ENCODE measurements around the gene SBNO2.

Gene SBNO2

DNA sequence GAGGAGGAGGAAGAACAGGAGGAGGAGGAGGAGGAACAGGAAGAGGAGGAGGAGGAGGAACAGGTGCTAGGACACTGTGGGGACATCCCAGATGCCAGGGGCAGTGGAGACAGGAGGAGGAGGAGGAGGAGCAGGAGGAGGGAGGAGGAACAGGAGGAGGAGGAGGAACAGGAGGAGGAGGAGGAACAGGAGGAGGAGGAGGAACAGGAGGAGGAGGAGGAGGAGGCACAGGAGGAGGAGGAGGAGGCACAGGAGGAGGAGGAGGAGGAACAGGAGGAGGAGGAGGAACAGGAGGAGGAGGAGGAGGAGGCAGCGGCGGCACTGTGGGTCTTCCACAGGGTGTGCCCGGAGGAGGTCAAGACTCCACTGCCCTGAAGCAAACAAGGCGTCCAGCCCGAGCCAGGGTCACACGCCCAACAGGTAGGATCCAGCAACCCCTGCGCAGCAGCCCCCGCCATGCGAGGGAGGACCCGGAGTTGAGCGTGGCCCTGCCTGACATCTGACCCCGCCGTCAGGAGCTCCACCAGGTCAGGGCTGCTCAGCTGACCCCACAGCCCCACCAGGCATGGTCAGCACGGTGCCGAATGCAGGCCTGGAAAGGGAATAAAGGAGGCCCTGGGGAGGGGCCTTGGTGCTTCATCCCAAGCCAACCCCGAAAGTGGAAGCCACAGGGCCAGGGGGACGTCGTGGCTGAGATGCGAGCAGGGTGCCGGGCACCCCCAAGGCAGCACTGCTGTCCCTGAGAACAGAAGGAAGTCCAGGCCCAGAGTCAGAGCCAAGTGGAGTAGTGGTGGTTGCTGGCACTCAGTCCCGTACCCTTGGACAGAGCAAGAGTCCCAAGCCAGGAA lies 9.2 kb downstream of the SBNO2 start:
- no peaks in the 10 kb centered on the region for H3K9me3 ChIP-seq (ENCODE audit: control insufficient read depth, insufficient read depth, low read depth, low read length)
- H3K27me3 ChIP-seq (ENCODE audit: control insufficient read depth, insufficient read depth, low read length): no peaks in the 10 kb centered on the region
- H3K27ac ChIP-seq (ENCODE audit: low read depth, low read length): no peak overlapping the region
- no peak overlapping the region for H3K9ac ChIP-seq (ENCODE audit: low read length)
- H3K4me1 ChIP-seq (ENCODE audit: control insufficient read depth, insufficient read depth, low read length): peaks cover 33% of the 10 kb centered on the region
- no peak overlapping the region for H3K4me3 ChIP-seq (ENCODE audit: low read depth, low read length)
- no peaks in the 10 kb centered on the region for H3K36me3 ChIP-seq (ENCODE audit: control insufficient read depth, insufficient read depth, low read length)

DNA sequence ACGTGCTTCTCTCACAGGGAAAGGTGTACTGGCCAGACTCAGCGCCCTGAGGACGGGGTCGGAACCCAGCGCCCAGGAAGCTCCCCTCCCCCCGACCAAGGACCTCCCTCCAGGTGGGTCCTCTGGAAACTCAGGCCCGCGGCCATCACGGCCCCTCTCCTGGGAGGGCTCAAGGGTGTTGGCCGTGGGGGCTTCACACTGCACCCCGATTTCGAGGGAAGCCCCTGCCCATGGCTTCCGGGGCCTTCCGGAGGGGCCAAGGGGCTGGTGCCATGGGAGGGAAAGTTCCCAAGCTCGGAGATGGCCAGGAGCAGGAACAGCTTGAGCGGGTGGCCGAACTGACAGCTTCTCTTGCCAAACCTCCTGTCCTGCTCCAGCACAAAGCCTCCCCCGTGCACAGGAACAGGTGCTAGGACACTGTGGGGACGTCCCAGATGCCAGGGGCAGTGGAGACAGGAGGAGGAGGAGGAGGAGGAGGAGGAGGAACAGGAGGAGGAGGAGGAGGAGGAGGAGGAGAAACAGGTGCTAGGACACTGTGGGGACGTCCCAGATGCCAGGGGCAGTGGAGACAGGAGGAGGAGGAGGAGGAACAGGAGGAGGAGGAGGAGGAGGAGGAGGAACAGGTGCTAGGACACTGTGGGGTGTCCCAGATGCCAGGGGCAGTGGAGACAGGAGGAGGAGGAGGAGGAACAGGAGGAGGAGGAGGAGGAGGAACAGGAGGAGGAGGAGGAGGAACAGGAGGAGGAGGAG lies 10.0 kb downstream of the SBNO2 start:
- Histone ChIP-seq H3K9me3 (ENCODE audit: control insufficient read depth, insufficient read depth, low read depth, low read length) (no peaks in the 10 kb centered on the region), H3K27ac (ENCODE audit: low read depth, low read length) (no peak overlapping the region), H3K9ac (ENCODE audit: low read length) (no peak overlapping the region), H3K27me3 (ENCODE audit: control insufficient read depth, insufficient read depth, low read length) (no peaks in the 10 kb centered on the region), H3K36me3 (ENCODE audit: control insufficient read depth, insufficient read depth, low read length) (no peaks in the 10 kb centered on the region), H3K4me3 (ENCODE audit: low read depth, low read length) (no peak overlapping the region), H3K4me1 (ENCODE audit: control insufficient read depth, insufficient read depth, low read length) (peaks cover 25% of the 10 kb centered on the region)

DNA sequence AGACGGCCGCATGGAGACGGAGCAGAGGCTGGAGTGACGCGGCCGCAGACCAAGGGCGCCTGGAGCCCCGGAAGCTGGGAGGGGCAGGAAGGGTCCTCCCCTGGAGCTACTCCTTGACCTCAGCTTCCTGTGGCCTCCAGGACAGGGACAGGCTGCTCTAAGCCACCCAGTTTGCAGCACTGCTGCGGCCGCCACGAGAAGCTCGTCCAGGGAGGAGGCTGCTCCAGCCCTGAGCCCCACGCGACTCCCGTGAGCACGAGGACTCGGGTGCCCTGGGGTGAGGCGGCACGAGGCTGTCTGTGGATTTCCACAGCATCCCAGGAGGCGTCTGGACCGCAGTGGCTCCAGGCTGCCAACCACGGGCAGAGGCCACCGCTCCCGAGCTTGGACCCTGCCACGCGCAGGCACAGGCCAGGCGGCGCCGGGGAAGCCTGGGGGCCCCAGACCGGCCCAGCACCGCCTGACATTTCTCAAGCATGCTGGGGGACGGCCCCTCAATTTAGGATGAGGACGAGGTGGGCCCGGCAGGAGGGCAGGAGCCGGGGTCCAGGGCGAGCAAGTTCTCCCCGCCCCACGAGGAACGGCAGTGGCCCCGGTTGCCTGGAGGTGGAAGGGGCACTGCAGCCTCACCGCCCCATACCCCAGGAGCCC lies 10.7 kb downstream of the SBNO2 start:
- Histone ChIP-seq H3K27me3 (ENCODE audit: control insufficient read depth, insufficient read depth, low read length) (no peaks in the 10 kb centered on the region), H3K4me3 (ENCODE audit: low read depth, low read length) (no peak overlapping the region), H3K36me3 (ENCODE audit: control insufficient read depth, insufficient read depth, low read length) (no peaks in the 10 kb centered on the region), H3K4me1 (ENCODE audit: control insufficient read depth, insufficient read depth, low read length) (peaks cover 18% of the 10 kb centered on the region; the same call in 1 of the 2 replicates), H3K27ac (ENCODE audit: low read depth, low read length) (no peak overlapping the region), H3K9ac (ENCODE audit: low read length) (no peak overlapping the region), H3K9me3 (ENCODE audit: control insufficient read depth, insufficient read depth, low read depth, low read length) (no peaks in the 10 kb centered on the region)

DNA sequence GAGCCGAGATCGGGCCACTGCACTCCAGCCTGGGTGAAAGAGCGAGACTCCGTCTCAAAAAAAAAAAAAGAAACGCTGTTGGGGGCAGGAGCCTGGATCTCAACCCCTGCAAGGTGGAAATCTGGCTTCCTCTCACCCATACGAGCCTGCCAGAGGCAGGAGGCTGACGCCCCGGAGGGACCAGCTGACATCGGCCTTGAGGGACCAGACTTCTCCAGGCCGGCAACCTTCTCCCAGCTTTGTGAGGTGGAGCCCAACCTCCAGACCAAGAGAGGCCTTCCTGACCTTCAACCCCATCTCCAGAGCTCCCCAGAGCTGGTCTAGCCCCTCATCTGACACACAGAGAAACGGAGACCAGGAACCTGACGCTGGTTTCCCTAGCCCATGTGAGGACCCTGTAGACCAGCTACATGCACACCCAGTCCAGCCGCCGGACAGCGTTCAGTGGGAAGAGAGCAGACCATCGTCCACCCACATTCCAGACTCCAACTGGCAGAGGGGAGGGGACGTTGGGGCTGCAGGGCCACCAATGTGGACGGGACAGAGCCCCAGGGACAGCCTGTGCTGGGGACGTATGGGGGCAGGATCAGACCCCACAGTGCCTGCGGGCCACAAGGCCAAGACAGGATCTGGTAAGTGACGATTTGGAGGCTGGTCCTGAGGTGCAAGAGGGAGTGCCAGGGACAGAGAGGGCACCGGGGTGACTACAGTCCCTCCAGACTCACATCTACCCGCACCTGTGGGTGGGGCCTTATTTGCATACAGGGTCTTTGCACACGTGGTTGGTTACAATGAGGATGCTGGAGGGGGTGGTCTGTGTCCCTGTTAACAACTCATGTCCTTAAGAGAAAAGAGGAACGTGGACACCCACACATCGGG lies 11.4 kb downstream of the SBNO2 start:
- no peaks in the 10 kb centered on the region for H3K9me3 ChIP-seq (ENCODE audit: control insufficient read depth, insufficient read depth, low read depth, low read length)
- no peak overlapping the region for H3K4me3 ChIP-seq (ENCODE audit: low read depth, low read length)
- H3K4me1 ChIP-seq (ENCODE audit: control insufficient read depth, insufficient read depth, low read length): peaks cover 15% of the 10 kb centered on the region; the same call in 1 of the 2 replicates
- H3K9ac ChIP-seq (ENCODE audit: low read length): no peak overlapping the region
- no peak overlapping the region for H3K27ac ChIP-seq (ENCODE audit: low read depth, low read length)
- H3K27me3 ChIP-seq (ENCODE audit: control insufficient read depth, insufficient read depth, low read length): no peaks in the 10 kb centered on the region
- no peaks in the 10 kb centered on the region; the same call in 1 of the 2 replicates for H3K36me3 ChIP-seq (ENCODE audit: control insufficient read depth, insufficient read depth, low read length)

DNA sequence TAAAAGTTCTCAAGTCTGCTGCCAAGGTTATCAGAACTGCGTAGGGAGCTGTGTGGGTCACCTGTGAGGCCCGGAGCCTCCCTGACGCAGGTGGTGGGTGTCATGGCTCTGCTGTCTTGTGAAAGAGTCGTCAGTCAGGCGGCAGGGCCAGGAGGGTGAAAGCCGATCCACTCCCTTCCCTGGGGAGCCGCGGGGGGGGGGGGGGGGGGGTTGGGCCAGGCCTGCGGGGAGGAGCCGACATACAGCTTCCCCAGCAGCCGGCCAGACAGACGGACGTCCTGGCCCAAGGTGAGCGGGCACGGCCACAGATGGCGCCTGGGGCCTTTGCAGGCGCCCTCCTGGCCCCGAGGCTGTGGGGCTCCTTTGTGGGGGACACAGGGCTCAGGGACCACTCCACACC lies 12.4 kb downstream of the SBNO2 start:
- no peak overlapping the region for H3K27ac ChIP-seq (ENCODE audit: low read depth, low read length)
- no peak overlapping the region for H3K4me3 ChIP-seq (ENCODE audit: low read depth, low read length)
- H3K36me3 ChIP-seq (ENCODE audit: control insufficient read depth, insufficient read depth, low read length): no peaks in the 10 kb centered on the region; the same call in 1 of the 2 replicates
- H3K9ac ChIP-seq (ENCODE audit: low read length): no peak overlapping the region
- H3K27me3 ChIP-seq (ENCODE audit: control insufficient read depth, insufficient read depth, low read length): no peaks in the 10 kb centered on the region
- H3K9me3 ChIP-seq (ENCODE audit: control insufficient read depth, insufficient read depth, low read depth, low read length): no peaks in the 10 kb centered on the region
- H3K4me1 ChIP-seq (ENCODE audit: control insufficient read depth, insufficient read depth, low read length): peaks cover 6% of the 10 kb centered on the region; the same call in 1 of the 2 replicates

DNA sequence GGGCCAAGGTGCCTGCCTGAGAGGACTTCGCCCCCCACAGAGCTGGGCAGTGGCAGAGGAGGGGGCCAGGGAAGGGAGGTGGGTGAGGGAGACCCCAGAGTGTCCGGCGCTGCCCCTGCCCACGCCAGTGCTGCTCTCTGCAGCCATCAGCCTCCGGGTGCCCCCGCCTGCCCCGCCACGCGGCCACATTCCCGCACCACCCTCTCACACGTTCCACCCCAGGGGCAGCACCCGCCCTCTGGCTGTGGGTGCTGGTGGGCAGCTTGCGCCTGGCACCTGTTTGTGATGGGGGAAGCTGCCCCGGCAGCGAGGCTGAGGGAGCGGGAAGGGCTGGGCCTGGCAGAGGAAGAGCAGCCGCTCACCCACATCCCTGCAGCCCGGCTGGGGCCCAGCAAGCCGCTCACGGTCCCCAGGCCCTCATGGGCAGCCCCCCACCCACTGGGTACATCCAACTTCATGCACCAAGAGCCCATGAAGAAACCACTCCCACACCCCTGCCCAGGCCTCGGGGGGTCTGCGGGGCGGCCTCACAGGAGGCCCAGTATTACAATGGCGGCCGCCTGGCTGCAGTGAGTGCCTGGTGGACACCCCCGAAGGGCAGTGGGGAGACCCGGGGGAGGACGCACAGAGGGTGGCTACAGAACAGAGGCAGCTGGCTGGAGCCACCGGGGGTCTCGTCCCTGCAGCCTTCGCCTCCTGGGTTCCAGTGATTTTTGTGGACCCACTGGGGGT lies 14.0 kb downstream of the SBNO2 start:
- Histone ChIP-seq H3K27me3 (ENCODE audit: control insufficient read depth, insufficient read depth, low read length) (no peaks in the 10 kb centered on the region), H3K4me3 (ENCODE audit: low read depth, low read length) (no peak overlapping the region), H3K4me1 (ENCODE audit: control insufficient read depth, insufficient read depth, low read length) (peaks cover 3% of the 10 kb centered on the region; the same call in 1 of the 2 replicates), H3K36me3 (ENCODE audit: control insufficient read depth, insufficient read depth, low read length) (no peaks in the 10 kb centered on the region; the same call in 1 of the 2 replicates), H3K9me3 (ENCODE audit: control insufficient read depth, insufficient read depth, low read depth, low read length) (no peaks in the 10 kb centered on the region), H3K9ac (ENCODE audit: low read length) (no peak overlapping the region), H3K27ac (ENCODE audit: low read depth, low read length) (no peak overlapping the region)

DNA sequence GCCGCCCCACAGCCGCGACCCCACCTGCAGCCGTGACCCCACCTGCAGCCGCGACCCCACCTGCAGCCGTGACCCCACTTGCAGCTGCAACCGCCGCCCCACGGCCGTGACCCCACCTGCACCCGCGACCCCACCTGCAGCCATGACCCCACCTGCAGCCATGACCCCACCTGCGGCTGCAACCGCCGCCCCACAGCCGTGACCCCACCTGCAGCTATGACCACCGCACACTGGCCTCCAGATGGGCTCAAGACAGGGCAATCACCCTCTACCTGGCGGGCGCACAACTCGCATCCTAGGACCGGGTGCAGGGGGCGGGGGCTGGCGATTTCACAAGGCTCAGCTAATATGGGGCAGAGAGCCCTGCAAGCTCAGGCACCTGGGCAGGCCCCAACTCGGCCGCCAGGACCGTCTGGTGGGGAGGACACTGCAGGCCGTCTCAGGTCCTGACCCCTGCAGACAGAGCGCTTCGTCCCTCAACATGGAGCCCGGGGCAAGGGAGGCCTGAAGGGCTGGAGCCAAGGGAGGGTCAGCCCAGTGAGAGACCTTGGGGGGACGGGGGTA lies 15.1 kb downstream of the SBNO2 start:
- Histone ChIP-seq H3K9me3 (ENCODE audit: control insufficient read depth, insufficient read depth, low read depth, low read length) (no peaks in the 10 kb centered on the region), H3K36me3 (ENCODE audit: control insufficient read depth, insufficient read depth, low read length) (no peaks in the 10 kb centered on the region; the same call in 1 of the 2 replicates), H3K27me3 (ENCODE audit: control insufficient read depth, insufficient read depth, low read length) (no peaks in the 10 kb centered on the region), H3K4me1 (ENCODE audit: control insufficient read depth, insufficient read depth, low read length) (peaks cover 3% of the 10 kb centered on the region; the same call in 1 of the 2 replicates), H3K27ac (ENCODE audit: low read depth, low read length) (no peak overlapping the region), H3K9ac (ENCODE audit: low read length) (no peak overlapping the region), H3K4me3 (ENCODE audit: low read depth, low read length) (no peak overlapping the region)

DNA sequence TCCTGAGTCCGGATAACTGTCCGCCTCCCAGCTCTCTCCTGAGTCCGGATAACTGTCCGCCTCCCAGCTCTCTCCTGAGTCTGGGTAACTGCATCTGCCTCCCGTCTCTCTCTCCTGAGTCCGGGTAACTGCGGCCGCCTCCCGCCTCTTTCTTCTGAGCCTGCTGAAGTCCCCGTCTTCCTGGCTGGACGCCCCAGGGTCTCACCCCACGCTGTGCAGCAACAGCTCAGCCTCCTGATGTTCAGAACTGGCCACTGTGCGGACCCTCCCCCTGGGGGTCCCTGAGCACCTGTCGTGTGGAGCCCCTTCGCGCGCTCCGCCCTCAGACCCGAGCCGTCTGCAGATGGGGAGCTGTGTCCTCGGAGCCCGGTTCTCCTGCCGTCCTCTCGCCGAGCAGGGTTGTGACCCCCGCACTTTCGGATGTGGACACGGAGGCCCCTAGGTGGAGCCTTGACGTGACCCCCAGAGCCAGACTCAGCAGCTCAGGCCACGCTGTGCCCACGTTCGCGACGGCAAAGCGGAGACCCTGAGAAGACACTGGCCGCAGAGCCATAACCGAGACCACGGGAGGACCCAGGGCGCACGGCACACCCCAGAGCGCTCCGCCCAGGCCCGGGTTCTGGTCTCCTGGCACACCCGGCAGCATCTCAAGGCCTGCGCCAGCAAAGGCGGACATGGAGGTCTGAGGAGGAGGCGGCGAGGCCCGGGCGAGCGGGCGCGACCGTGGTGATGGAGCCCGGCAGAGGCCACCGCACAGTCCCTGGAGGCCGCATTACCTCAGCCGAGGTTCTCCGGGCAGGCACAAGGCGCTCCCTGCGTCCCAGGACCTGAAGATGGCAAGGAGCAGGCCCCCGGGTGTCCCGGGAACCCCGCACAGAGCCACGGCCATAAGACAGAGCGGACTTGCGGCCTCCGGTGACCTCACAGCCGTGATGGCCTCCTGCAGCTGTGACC lies 15.9 kb downstream of the SBNO2 start:
- Histone ChIP-seq H3K4me3 (ENCODE audit: low read depth, low read length) (no peak overlapping the region), H3K27me3 (ENCODE audit: control insufficient read depth, insufficient read depth, low read length) (no peaks in the 10 kb centered on the region), H3K4me1 (ENCODE audit: control insufficient read depth, insufficient read depth, low read length) (peaks cover 3% of the 10 kb centered on the region; the same call in 1 of the 2 replicates), H3K9ac (ENCODE audit: low read length) (no peak overlapping the region), H3K27ac (ENCODE audit: low read depth, low read length) (no peak overlapping the region), H3K36me3 (ENCODE audit: control insufficient read depth, insufficient read depth, low read length) (peaks cover 3% of the 10 kb centered on the region; the same call in 1 of the 2 replicates), H3K9me3 (ENCODE audit: control insufficient read depth, insufficient read depth, low read depth, low read length) (no peaks in the 10 kb centered on the region)

All from HUES6 (cell line).